Activated CD8-positive, alpha-beta memory T cell treated with anti-CD3 and anti-CD28 coated beads, Interleukin-2, amount 10 ng/mL, durations not matched to agents 7 days and 5 days (primary cell): ENCODE measurements around the gene BDH1. TPM values are rescaled to one million over a fixed set of nuclear protein-coding genes. Genes with fewer than 3 reads are reported as not detected.

Experiments used
- ATAC-seq: fragments of 150-1000 bp; cut with Tn5 transposase; one replicate; pipeline ENCODE4 v1.10.0; 2021; ENCODE audit warnings: moderate library complexity
- CTCF ChIA-PET: fragments of 350-600 bp; sonication (Branson Sonifier 250); formaldehyde crosslinking; loops from one replicate; lab custom pipeline; 2021; ENCODE audit warnings: antibody characterized with exemption; lab: Charles Lee
- DNase-seq: peaks from one replicate; pipeline ENCODE4 v3.0.0-alpha.2; 2020
- H3K27ac Mint-ChIP-seq: one replicate; pipeline ENCODE4 v1.8.0; 2021; ENCODE audit warnings: mild to moderate bottlenecking, mixed read lengths
- H3K27me3 Mint-ChIP-seq: one replicate; pipeline ENCODE4 v1.8.0; 2021; ENCODE audit warnings: mixed read lengths
- H3K36me3 Mint-ChIP-seq: one replicate; pipeline ENCODE4 v1.8.0; 2021; ENCODE audit warnings: mild to moderate bottlenecking, mixed read lengths
- H3K4me1 Mint-ChIP-seq: one replicate; pipeline ENCODE4 v1.8.0; 2021; ENCODE audit warnings: mixed read lengths
- H3K4me3 Mint-ChIP-seq: one replicate; pipeline ENCODE4 v1.8.0; 2021; ENCODE audit warnings: mild to moderate bottlenecking, moderate library complexity, mixed read lengths
- H3K9me3 Mint-ChIP-seq: one replicate; pipeline ENCODE4 v1.8.0; 2022; ENCODE audit warnings: low read depth, mixed read lengths
- total RNA-seq, 2 experiments: library from RNA; stranded (reverse); gene quantifications; one replicate each; pipeline ENCODE4 v1.2.3, GENCODE V29; 2021

The BDH1 gene
- total RNA-seq, 2 experiments from 2014 or later, result 75.8 to 80.9 TPM

GRCh38 chr3:197554196-197554561 is 1.6 kb downstream of the BDH1 start:
- H3K4me1 Mint-ChIP-seq, result peaks cover 14% of the 10 kb centered on the region
- no peak for ATAC-seq
- DNase-seq, result no peak
- H3K9me3 Mint-ChIP-seq, result no peaks in the 10 kb centered on the region
- peaks cover 15% of the 10 kb centered on the region for H3K27me3 Mint-ChIP-seq
- CTCF ChIA-PET, result interaction anchor here (0.8 to 1.0 kb wide), 2 partner anchors 45 to 78 kb away, joined by 3 read pairs; no protein-coding TSS in a partner anchor
- peak overlapping the region; percentile 83 for H3K4me3 Mint-ChIP-seq
- peak overlapping the region; percentile 92 for H3K27ac Mint-ChIP-seq
- peaks cover 13% of the 10 kb centered on the region for H3K36me3 Mint-ChIP-seq

- H3K9me3 Mint-ChIP-seq, result no peaks in the 10 kb centered on the region
- DNase-seq, result no peak
- CTCF ChIA-PET, result no interaction called here
- H3K36me3 Mint-ChIP-seq, result peaks cover 13% of the 10 kb centered on the region
- ATAC-seq, result no peak
- H3K27ac Mint-ChIP-seq, result no peak overlapping the region
- H3K27me3 Mint-ChIP-seq, result peaks cover 3% of the 10 kb centered on the region
- H3K4me3 Mint-ChIP-seq, result no peak overlapping the region
- H3K4me1 Mint-ChIP-seq, result peaks cover 14% of the 10 kb centered on the region
These were observed 3.6 kb downstream of the BDH1 start for GRCh38 chr3:197552198-197552597.

DNA sequence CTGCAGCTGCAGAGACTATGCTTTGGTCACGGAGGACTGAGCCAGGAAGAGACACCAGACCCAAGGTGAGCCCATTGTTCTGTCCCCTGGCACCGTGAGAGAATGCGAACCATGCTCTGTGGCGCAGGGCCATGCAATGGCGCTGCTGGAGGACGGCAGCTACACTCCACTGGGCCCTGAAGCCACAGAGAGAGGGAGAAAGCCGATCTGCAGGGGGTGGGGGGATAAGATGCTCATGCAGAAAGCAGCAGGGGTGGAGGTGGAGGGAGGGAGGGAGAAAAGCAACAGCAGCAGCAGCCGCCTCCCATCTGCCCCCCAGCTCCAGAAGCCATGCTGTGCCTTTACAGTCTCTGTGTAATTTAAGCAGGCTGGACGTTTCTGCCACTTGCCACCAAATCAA is 5.3 kb downstream of the BDH1 start:
- peaks cover 15% of the 10 kb centered on the region for H3K36me3 Mint-ChIP-seq
- no peak for DNase-seq
- peaks cover 9% of the 10 kb centered on the region for H3K4me1 Mint-ChIP-seq
- H3K27me3 Mint-ChIP-seq, result no peaks in the 10 kb centered on the region
- CTCF ChIA-PET, result no interaction called here
- no peak for ATAC-seq
- no peak overlapping the region for H3K27ac Mint-ChIP-seq
- H3K9me3 Mint-ChIP-seq, result no peaks in the 10 kb centered on the region
- H3K4me3 Mint-ChIP-seq, result no peak overlapping the region

DNA sequence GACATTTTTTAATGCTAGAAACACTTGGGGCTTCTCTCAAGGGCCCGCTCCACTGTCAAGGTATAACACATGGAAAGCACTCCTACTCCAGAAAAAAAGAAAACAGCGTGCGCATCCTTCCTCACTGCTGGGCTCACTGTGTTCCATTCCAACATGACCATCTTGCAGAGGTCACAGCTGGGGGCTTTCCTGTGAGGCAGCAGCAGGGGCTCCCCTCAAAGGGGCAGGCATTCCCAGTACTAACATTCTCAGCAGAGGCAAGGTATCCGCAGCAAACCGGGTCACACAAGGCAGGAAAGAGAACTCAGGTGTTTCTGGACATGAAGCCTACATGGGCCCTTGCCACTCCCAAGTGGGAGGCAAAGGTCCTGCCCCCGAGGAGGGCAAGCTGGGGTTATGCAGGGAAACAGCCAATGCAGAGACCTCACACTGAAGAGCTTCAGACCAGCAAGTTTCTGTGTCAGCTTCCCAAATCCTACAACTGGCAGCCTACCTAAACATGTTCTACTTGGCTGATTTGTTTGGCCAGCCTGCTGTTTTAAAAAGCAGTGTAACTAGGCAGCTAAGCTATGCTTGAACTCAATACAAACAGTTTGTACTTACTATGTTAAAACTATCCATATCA is 6.4 kb downstream of the BDH1 start:
- Mint-ChIP-seq H3K36me3 (peaks cover 18% of the 10 kb centered on the region), H3K27me3 (no peaks in the 10 kb centered on the region), H3K27ac (no peak overlapping the region), H3K4me1 (peaks cover 9% of the 10 kb centered on the region), H3K9me3 (no peaks in the 10 kb centered on the region), H3K4me3 (no peak overlapping the region)
- DNase-seq (no peak), ATAC-seq (no peak)
- CTCF ChIA-PET, result no interaction called here

- ATAC-seq (no peak), DNase-seq (peak; percentile 31)
- no peaks in the 10 kb centered on the region for H3K9me3 Mint-ChIP-seq
- no peaks in the 10 kb centered on the region for H3K27me3 Mint-ChIP-seq
- peaks cover 18% of the 10 kb centered on the region for H3K36me3 Mint-ChIP-seq
- H3K4me3 Mint-ChIP-seq, result no peak overlapping the region
- no peak overlapping the region for H3K27ac Mint-ChIP-seq
- CTCF ChIA-PET, result no interaction called here
- H3K4me1 Mint-ChIP-seq, result no peaks in the 10 kb centered on the region
These were observed 8.3 kb downstream of the BDH1 start for GRCh38 chr3:197547306-197548011.

DNA sequence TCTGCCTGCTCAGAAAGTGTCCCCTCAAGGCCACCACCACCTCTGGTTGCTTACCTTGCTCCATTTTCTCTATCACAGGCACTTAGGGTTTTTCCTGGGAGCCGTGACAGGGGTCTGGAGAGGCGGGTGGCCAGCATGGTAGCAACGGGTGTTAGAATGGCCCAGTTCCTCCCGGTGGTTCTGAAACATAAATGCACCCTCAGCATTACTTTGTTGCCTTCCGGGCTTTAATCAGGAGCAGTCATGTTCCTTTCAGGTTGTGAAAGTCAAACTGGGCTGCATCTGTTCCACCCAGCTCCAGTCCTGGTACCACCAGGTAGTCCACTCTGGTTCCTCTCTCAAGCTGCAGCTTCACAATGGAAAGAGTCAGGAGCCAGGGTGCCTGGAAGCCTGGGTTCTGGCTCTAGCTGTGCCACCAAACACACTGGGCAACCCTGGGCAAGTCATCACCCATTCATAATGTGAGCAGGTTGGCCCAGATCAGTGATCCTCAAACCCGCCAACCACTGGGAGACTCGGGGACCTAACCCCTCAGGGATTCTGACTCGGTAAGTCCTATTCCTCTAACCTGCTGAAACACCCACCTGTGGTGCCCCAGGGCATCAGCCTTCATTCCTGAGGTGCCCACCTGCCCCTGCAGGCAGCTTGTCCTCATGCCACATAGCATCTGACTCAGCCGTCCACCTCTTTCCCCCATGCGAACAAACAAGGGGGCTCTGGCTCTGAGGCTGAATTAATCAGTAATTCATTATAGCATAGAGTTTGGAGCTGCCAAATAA is 9.3 kb downstream of the BDH1 start:
- CTCF ChIA-PET, result no interaction called here
- Mint-ChIP-seq H3K4me1 (no peaks in the 10 kb centered on the region), H3K36me3 (peaks cover 21% of the 10 kb centered on the region), H3K9me3 (no peaks in the 10 kb centered on the region), H3K27me3 (no peaks in the 10 kb centered on the region), H3K27ac (no peak overlapping the region), H3K4me3 (no peak overlapping the region)
- ATAC-seq (no peak), DNase-seq (peak; percentile 31)

- Mint-ChIP-seq H3K9me3 (no peaks in the 10 kb centered on the region), H3K27me3 (no peaks in the 10 kb centered on the region), H3K4me1 (no peaks in the 10 kb centered on the region), H3K4me3 (no peak overlapping the region), H3K36me3 (peaks cover 27% of the 10 kb centered on the region), H3K27ac (no peak overlapping the region)
- DNase-seq (no peak), ATAC-seq (no peak)
- CTCF ChIA-PET, result no interaction called here
These were observed 10.2 kb downstream of the BDH1 start for GRCh38 chr3:197545571-197545970.

DNA sequence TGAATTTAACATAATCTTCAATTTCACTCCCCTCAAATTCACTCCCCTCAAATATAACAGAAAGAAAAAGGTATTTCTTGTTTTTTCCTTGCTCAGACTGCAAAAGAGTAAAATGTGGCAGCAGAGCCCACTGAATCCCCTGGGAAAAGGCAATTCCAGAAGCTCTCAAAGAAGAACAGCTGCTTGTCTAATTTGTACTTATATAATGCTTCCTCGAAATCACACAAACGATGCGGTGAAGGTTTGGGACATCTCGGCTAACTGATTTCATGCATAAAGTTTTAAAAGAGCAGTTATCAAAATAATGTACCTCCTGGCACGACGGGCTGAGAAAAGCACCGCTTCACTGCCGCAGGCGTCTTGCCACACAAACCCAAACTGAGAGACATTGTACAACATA is 10.7 kb downstream of the BDH1 start:
- H3K36me3 Mint-ChIP-seq, result peaks cover 29% of the 10 kb centered on the region
- H3K27me3 Mint-ChIP-seq, result no peaks in the 10 kb centered on the region
- no peaks in the 10 kb centered on the region for H3K9me3 Mint-ChIP-seq
- no peaks in the 10 kb centered on the region for H3K4me1 Mint-ChIP-seq
- peak; percentile 25 for DNase-seq
- no peak overlapping the region for H3K4me3 Mint-ChIP-seq
- no peak overlapping the region for H3K27ac Mint-ChIP-seq
- ATAC-seq, result no peak
- CTCF ChIA-PET, result no interaction called here

DNA sequence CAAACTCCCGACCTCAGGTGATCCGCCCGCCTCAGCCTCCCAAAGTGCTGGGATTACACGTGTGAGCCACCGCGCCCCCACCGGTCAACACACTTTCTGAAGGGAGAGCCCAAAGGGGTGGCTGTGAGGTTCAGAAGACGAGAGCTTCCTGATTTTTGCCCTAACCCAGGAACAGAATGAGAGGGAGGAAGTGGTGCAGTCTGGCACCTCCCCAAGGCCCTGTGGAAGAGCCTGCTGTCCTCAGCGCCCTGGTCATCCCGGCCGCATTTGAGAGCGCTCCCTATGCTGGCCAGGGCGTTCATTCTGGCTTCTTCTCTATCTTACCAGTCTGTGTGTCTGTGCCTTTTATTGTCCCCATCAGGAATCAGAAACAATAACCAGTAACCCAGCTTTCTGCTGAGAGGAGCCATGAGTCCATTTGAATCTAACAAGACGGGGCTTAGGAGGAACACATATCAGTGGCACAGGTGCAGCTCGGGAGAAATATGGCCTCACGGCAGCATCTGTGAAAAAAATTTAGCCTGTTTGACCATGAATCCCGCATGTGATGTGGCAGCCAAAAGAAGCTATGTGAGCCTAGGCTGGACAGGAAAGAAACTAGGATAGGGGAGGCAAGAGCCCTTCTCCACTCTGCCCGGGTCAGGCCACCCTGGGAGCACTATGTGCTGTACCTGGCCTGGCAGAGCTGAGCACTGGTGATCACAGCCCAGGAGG is 12.9 kb downstream of the BDH1 start:
- peak; percentile 9 for DNase-seq
- CTCF ChIA-PET, result interaction anchor here (0.9 kb wide), 1 partner anchor 14 kb away, joined by 3 read pairs; no protein-coding TSS in a partner anchor
- H3K4me3 Mint-ChIP-seq, result no peak overlapping the region

DNA sequence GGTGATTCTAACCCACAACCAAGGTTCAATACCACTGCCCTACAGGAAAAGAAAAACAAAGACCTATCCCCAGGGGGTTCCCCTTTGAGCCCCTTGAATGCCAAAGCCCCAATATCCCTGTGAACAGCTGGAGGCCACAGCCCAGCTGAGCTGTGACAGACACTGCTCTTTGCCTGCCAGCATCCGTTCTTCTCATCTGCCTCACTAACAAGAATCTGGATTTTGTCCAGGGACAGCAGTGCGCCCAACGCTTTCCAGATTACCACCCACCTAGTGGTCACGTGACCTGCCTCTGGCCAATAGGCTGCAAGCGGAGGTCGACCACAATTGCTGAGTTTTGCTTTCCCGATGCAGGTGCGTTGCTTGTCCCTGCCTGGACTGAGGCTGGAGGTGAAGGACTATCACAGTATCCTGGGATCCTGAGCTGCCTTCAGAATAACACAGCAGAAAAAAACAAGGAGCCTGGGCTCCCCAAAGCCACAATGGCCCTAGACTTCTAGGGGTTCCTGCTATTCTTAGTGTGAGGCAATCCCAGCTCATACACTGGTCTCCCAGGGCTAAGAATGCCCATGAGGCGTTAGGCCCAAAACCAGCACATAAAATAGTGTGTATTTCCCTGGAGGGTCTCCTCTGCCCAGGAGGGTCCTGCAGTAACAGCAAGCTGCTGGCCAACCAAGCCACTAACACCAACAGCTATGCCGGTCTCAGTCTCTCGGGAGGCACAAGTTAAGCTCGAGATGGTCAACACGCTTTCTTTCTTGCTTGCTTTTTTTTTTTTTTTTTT is 13.8 kb downstream of the BDH1 start:
- peak; percentile 34 for DNase-seq
- Mint-ChIP-seq H3K4me1 (peaks cover 4% of the 10 kb centered on the region), H3K4me3 (no peak overlapping the region), H3K27me3 (no peaks in the 10 kb centered on the region), H3K36me3 (peaks cover 43% of the 10 kb centered on the region), H3K27ac (no peak overlapping the region), H3K9me3 (no peaks in the 10 kb centered on the region)
- CTCF ChIA-PET, result interaction anchor here (0.9 to 1.6 kb wide), 2 partner anchors 15 to 21 kb away, joined by 3 read pairs; no protein-coding TSS in a partner anchor
- ATAC-seq, result no peak

More for the DNA sequence above, 12.9 kb downstream of the BDH1 start:
- H3K4me1 Mint-ChIP-seq, result peaks cover 4% of the 10 kb centered on the region
- ATAC-seq, result no peak
- no peaks in the 10 kb centered on the region for H3K9me3 Mint-ChIP-seq
- H3K36me3 Mint-ChIP-seq, result peaks cover 39% of the 10 kb centered on the region
- H3K27ac Mint-ChIP-seq, result no peak overlapping the region
- H3K27me3 Mint-ChIP-seq, result no peaks in the 10 kb centered on the region

DNA sequence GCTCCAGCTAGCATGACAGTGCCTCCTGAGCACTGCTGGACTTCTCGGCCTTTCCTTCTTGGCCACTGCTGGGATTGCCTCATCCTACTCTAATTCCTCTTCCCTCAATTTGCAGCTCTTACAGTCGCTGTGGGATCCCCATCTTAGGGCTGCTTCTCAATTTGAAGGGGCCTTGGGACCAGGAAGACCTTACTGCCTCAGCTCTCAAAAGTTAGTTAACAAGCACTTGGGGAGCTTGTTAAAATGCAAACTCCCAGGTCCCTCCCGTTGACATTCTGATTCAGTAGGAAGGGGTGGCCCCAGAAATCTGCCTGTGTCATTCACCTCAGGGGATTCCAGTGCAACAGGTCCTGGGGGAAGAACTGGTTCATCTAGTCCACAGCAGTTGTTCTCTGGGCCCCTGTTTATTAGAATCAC is 14.8 kb downstream of the BDH1 start:
- Mint-ChIP-seq H3K9me3 (no peaks in the 10 kb centered on the region), H3K36me3 (peaks cover 47% of the 10 kb centered on the region), H3K4me1 (peaks cover 4% of the 10 kb centered on the region), H3K27ac (no peak overlapping the region), H3K4me3 (no peak overlapping the region), H3K27me3 (no peaks in the 10 kb centered on the region)
- no peak for ATAC-seq
- CTCF ChIA-PET, result interaction anchor here (1.6 kb wide), 1 partner anchor 20 kb away, joined by 3 read pairs; no protein-coding TSS in a partner anchor
- no peak for DNase-seq

GRCh38 chr3:197539651-197540051 is 16.1 kb downstream of the BDH1 start:
- Mint-ChIP-seq H3K36me3 (peaks cover 45% of the 10 kb centered on the region), H3K9me3 (no peaks in the 10 kb centered on the region), H3K27ac (no peak overlapping the region), H3K27me3 (no peaks in the 10 kb centered on the region), H3K4me3 (no peak overlapping the region), H3K4me1 (peaks cover 4% of the 10 kb centered on the region)
- ATAC-seq (no peak), DNase-seq (no peak)
- CTCF ChIA-PET, result no interaction called here
